Liver (tissue), 3 donors: Measurements from ENCODE around the gene STAT1.

ENCODE experiments used
- EGR1 ChIP-seq, 2 donors: IDR thresholded peaks; 2 replicates each; pipeline ENCODE4 v1.6.1; 2016 to 2018; ENCODE audit warnings: antibody characterized with exemption in 2 of 2, low read depth in 2 of 2
- FOXA2 ChIP-seq: IDR thresholded peaks from 2 replicates; pipeline ENCODE4 v1.6.1; 2016; ENCODE audit warnings: antibody characterized with exemption
- GABPA ChIP-seq, 2 donors: IDR thresholded peaks in 1 of 2; conservative IDR thresholded peaks in 1 of 2; 2 replicates each; pipeline ENCODE4 v1.6.1; 2016; ENCODE audit warnings: antibody characterized with exemption in 2 of 2, mild to moderate bottlenecking in 1 of 2, moderate library complexity in 1 of 2
- JUND ChIP-seq, 2 donors: IDR thresholded peaks; 2 replicates each; pipeline ENCODE4 v1.6.1; 2016; ENCODE audit warnings: antibody characterized with exemption in 2 of 2
- NR2F2 ChIP-seq: IDR thresholded peaks from 2 replicates; pipeline ENCODE4 v1.6.1; 2016; ENCODE audit warnings: antibody characterized with exemption
- RAD21 ChIP-seq, 2 donors: IDR thresholded peaks; 2 replicates each; pipeline ENCODE4 v1.6.1; 2016; ENCODE audit warnings: antibody characterized with exemption in 2 of 2, mild to moderate bottlenecking in 2 of 2
- REST ChIP-seq: IDR thresholded peaks from 2 replicates; pipeline ENCODE4 v1.6.1; 2016; ENCODE audit warnings: antibody characterized with exemption, mild to moderate bottlenecking
- SP1 ChIP-seq: IDR thresholded peaks from 2 replicates; pipeline ENCODE4 v1.6.1; 2018; ENCODE audit warnings: antibody characterized with exemption, mild to moderate bottlenecking
- TAF1 ChIP-seq: conservative IDR thresholded peaks from 2 replicates; pipeline ENCODE4 v1.6.1; 2016; ENCODE audit warnings: antibody characterized with exemption, mild to moderate bottlenecking
- YY1 ChIP-seq: IDR thresholded peaks from 2 replicates; pipeline ENCODE4 v1.6.1; 2016; ENCODE audit warnings: antibody characterized with exemption, mild to moderate bottlenecking
- ZBTB33 ChIP-seq: IDR thresholded peaks from 2 replicates; pipeline ENCODE4 v1.6.1; 2016; ENCODE audit warnings: antibody characterized with exemption
- TF ChIP-seq, protein P1 (sequence below): fragments of 150-350 bp; IDR thresholded peaks from 2 replicates; pipeline ENCODE4 v1.5.1; 2017; ENCODE audit warnings: improper control_type of control experiment, low read depth, low read length; ENCODE audit not compliant: missing input control
- TF ChIP-seq, protein P2 (sequence below): IDR thresholded peaks from 2 replicates; pipeline ENCODE4 v1.6.1; 2016; ENCODE audit warnings: antibody characterized with exemption
- donor health status: healthy.
- donor health status: healthy.

DNA sequence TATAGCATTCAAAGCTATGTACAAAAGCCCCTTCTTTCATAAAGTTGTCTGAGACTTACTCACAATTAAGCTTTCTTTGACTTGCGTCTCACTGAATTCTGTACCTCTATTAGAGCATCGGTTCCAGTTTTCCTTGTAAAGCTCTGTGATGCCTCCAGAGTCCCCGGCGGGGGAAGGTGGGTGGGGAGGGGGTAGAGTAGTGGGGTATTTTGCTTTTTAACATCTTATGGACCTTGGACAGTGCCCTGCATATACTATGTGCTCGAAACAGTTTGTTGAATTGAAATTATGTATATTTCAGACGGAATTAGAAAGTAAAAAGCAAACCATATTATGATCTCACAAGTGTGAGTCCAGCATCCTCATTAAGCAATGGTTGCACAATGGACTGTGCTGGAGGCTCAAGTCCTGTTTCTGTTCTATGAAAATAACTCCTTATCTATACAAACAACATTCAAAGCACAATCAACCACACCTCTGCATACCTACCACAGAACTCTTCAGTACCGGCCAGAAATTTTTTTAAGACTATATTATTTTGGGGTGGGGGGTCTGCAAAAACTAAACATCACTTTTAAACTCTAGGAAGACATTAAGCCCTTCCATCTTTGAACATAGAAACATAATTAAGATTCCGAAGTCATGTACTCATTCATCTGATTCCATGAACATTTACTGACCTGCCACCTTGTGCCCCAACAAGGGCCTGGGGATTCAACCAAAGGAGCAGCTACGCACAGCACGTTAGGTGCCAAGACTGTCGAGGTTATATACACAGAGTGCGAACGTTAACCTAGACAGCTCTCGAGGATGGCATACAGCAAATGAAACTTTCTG, 908 bp downstream of the STAT1 start:
- TF ChIP-seq EGR1 (IDR thresholded peaks at IDR 0.05; ENCODE audit: low read depth in 2 of 2), result no peak
- TF ChIP-seq, protein P1, sequence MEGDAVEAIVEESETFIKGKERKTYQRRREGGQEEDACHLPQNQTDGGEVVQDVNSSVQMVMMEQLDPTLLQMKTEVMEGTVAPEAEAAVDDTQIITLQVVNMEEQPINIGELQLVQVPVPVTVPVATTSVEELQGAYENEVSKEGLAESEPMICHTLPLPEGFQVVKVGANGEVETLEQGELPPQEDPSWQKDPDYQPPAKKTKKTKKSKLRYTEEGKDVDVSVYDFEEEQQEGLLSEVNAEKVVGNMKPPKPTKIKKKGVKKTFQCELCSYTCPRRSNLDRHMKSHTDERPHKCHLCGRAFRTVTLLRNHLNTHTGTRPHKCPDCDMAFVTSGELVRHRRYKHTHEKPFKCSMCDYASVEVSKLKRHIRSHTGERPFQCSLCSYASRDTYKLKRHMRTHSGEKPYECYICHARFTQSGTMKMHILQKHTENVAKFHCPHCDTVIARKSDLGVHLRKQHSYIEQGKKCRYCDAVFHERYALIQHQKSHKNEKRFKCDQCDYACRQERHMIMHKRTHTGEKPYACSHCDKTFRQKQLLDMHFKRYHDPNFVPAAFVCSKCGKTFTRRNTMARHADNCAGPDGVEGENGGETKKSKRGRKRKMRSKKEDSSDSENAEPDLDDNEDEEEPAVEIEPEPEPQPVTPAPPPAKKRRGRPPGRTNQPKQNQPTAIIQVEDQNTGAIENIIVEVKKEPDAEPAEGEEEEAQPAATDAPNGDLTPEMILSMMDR, result no peak
- TF ChIP-seq, protein P2, sequence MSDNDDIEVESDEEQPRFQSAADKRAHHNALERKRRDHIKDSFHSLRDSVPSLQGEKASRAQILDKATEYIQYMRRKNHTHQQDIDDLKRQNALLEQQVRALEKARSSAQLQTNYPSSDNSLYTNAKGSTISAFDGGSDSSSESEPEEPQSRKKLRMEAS, result no peak
- TF ChIP-seq NR2F2, result no peak
- TF ChIP-seq GABPA (IDR thresholded peaks at IDR 0.05 in 1 of 2, conservative IDR thresholded peaks at IDR 0.05 in 1 of 2), result no peak
- TF ChIP-seq JUND (IDR thresholded peaks at IDR 0.05), result no peak
- no peak for TF ChIP-seq REST
- no peak for TF ChIP-seq TAF1
- no peak for TF ChIP-seq ZBTB33
- no peak for TF ChIP-seq YY1
- no peak for TF ChIP-seq RAD21 (IDR thresholded peaks at IDR 0.05)
- TF ChIP-seq SP1, result no peak
- no peak for TF ChIP-seq FOXA2
